Stimulated activated CD8-positive, alpha-beta memory T cell treated with anti-CD3 and anti-CD28 coated beads, Interleukin-2, amount 100 ng/mL, for 48 hours (primary cell): Measurements from ENCODE around the gene CDC34.

Source experiments
- DNase-seq, 2 donors: peaks; one replicate each; pipeline ENCODE4 v3.0.0-alpha.2; 2020; ENCODE audit warnings: low read depth in 2 of 2

CDC34 gene

DNA sequence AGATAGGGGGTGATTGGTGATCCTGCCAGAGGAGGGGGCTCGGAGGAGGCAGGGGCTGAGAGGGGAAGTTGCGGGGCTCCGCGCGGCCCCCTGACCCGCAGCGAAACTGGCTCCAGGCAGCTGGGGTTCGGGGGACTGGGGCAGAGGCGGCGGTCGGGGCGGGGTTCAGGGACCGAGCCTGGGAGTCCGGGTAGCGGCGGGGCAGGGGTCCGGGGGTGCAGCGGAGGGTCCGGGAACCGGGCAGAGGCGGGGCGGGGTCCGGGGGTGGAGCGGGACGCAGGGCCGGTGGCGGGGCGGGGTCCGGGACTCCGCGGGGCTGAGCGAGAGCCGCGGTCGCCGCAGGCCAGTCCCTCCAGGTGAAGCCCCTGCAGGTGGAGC lies 34.1 kb upstream of the CDC34 start:
- no peak for DNase-seq

DNA sequence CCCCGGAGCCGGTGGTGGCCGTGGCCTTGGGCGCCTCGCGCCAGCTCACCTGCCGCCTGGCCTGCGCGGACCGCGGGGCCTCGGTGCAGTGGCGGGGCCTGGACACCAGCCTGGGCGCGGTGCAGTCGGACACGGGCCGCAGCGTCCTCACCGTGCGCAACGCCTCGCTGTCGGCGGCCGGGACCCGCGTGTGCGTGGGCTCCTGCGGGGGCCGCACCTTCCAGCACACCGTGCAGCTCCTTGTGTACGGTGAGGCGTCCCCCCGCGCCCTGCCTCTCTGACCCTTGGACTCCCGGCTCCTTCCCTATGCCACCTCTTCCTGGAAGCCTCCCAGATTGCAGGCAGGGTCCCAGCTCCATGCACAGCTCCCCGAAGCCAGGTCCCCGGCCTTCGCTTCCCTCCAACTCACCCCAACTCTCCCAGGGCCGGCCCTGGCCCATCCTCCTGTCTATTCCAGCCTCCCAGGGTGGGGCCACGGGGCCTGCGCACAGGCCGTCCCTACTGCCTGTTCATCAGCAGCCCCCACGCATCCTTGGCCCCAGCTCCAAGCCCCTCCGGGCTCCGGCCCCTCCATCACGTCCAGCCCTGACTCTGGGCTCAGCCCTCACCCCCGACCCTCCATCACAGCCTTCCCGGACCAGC lies 33.6 kb upstream of the CDC34 start:
- no peak for DNase-seq

DNA sequence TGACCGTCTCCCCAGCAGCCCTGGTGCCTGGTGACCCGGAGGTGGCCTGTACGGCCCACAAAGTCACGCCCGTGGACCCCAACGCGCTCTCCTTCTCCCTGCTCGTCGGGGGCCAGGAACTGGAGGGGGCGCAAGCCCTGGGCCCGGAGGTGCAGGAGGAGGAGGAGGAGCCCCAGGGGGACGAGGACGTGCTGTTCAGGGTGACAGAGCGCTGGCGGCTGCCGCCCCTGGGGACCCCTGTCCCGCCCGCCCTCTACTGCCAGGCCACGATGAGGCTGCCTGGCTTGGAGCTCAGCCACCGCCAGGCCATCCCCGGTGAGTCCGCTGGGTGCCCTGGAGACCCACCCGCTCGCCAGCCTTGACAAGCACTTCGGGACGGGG lies 33.1 kb upstream of the CDC34 start:
- DNase-seq = no peak

DNA sequence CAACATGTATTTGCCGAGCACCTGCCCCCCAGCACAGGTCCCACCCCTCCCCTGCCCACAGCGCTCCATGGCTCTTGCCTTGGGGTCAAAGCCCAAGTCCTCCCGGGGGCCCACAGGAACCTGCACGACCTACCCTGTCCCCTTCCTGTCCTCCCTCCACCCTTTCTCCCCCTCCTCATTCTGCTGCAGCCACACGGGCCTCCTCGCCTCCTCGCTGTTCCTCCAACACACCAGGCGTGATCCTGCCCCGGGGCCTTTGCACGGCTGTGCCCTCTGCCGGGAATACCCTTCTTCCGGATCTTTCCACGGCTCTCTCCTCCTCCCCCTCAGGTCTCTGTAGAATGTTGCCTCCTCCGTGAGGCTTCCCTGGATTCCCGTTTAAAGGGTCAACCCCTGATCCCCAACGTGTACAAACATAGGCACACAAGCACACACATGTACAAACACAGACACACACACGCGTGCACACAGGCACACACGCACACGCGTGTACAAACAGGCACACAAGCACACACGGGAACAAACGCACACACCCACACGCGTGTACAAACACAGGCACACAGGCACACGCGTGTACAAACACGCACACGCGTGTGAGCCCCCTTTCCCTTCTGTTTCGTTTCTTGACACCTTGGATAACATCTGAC lies 32.5 kb upstream of the CDC34 start:
- DNase-seq = no peak

DNA sequence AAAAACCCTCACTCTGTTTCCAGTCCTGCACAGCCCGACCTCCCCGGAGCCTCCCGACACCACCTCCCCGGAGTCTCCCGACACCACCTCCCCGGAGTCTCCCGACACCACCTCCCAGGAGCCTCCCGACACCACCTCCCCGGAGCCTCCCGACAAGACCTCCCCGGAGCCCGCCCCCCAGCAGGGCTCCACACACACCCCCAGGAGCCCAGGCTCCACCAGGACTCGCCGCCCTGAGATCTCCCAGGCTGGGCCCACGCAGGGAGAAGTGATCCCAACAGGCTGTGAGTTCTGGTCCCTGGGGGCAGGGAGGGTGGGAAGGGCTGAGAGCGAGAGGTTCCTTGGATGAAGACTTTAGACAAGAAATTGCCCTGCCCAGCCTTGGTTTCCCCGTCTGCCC lies 29.9 kb upstream of the CDC34 start:
- DNase-seq = no peak

DNA sequence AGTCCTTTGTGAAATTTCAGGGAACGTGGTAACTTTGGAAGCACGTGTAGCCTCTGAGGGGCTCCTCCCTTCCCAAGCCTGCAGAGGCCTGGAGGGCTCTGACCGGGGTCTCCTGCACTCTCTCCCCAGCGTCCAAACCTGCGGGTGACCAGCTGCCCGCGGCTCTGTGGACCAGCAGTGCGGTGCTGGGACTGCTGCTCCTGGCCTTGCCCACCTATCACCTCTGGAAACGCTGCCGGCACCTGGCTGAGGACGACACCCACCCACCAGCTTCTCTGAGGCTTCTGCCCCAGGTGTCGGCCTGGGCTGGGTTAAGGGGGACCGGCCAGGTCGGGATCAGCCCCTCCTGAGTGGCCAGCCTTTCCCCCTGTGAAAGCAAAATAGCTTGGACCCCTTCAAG lies 26.9 kb upstream of the CDC34 start:
- no peak for DNase-seq

DNA sequence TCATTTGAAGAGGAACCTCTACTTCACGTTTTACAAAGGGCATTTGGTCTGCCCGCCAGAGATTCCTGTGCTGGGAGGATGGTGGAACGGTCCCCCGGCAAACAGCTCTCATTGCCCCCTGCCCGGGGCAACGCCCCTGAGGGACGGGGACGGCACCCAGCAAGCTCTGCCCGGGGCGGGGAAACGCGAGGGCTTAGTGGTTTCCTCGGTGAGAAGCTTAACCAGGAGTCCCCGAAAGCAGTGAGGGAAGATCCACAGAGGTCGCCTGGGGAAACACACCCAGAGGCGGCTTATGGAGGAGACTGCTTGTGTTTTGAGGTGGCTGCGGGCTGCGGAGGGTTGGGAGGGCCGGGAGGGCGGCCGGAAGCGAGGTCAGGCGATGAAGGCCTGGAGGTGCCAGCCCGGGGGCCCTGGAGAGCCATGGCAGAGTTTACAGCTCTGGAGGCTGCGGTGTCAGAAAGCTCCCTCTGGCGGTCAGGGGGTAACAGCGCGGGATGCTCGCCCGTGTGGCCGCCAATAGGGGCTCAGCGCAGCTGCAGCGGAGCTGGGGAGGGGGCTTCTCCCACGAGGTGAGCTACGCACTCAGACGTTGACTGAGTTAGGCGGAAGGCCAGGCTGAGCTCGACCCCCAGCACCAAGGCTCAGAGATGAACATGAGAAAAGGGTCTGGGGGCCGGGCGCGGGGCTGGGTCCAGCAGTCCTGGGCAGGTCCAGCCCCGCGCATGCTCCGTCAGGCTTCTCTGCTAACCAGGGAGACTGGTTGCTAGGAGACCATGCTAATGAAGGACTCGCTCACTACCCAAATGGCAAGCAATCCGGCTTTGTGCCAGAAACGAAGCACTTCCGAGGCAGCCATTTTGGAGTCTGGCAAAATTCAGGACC lies 24.9 kb upstream of the CDC34 start:
- peak; percentile 87 to 90 for DNase-seq

DNA sequence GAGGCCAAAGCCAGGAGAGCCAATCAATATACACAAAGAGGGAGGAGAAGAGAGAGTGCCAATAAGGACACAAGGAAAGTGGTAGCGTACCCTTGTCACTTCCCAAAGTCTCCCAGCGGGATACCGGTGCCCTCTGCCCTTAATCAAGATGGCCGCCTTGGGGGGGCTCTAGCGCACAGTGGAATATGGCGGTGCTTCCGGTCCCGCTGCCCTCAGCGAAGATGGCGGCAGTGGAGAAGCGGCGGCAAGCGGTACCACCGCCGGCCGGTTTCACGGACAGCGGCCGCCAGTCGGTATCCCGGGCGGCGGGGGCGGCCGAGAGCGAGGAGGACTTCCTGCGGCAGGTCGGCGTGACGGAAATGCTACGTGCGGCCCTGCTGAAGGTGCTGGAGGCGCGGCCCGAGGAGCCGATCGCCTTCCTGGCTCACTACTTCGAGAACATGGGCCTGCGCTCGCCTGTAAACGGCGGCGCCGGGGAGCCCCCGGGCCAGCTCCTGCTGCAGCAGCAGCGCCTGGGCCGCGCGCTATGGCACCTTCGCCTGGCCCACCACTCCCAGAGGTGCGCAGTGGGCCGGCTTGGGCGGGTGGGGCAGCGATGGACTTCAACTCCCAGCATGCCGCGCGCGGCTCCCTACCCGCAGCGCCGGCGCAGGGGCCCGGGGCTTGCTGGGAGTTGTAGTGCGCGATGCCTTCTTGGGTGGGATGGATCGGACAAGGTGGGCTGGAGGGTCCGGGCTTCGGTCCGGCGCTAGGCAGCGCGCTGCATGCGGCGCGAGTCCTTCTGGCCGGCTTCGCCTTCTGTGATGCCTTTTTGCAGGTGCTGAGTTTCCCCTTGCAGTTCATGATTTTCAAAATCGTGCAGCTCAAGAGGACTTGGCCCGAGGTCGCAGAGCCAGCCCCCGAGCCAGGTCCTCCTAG lies 24.0 kb upstream of the CDC34 start, which contains the start of gene TPGS1:
TPGS1 (plus strand) TSS at position 212 of the 918 bp plus-strand sequence; CDS start at position 222, 10 bp downstream.
- peak; percentile 75 for DNase-seq

DNA sequence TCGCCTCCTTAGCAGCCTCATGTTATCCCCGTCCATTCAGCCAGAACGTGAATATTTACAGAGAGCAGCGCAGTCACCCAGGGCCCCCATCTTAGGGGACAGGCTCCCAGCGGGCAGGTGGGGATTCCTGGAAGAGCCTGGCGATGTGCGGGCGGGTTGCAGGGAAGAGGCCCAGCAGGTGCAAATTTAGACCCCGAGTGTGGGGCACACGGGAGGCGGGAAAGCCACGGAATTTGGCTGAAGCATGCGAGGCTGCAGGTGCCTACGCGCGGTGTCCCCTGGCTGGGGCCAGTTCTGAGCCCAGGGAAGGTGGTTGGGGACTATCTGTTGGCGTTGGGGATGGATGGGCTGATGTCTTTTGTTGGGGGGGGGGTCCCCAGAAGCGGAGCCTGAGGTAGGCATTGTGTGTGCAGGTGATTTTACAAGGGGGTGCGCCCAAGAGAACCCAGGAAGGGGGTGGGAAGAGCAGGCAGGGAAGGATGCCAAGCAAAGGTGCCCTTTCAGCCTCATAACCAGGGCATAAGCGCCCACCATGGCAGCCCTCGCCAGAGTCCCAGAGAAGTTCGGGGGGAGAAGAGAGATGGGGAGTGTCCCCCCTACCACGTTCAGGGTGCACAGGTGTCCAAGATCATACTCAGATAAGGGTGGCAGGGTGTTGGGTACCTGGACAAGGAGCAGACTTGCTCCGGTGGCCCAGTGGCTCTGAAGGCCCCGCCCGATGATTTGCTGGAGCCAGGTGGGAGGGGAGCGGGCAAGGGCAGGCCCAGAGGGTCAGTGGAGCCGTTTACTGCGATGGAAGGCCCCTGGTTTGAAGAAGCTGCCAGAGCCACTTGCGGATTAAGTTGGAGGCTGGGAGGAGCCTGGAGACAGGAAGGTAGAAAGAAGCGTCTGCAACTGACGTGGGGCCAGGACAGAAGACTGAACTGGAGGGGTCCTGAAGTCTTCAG lies 23.1 kb upstream of the CDC34 start:
- no peak for DNase-seq

DNA sequence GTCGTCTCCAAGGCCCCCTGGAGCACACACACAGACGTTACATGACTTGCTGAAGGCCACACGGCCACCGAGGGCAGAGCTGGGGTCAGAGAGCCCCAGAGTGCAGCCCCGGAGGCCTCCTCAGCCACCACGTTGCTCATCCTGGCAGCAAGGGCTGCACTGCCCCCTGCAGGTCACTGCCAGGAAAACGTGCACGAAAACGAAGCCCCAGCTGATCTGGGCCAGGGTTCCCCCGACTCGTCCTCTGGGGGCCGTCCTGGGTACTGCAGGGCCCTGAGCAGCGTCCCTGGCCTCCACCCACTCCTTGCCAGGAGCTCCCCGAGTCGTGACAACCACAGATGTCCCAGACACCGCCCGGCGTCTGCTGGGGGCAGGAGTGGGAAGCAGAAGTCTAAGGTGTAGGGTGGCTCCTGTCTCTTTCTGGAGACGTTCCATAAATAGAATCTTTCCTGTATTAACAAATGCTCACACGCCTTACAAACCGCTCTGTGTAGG lies 20.9 kb upstream of the CDC34 start:
- DNase-seq = peak; percentile 92

DNA sequence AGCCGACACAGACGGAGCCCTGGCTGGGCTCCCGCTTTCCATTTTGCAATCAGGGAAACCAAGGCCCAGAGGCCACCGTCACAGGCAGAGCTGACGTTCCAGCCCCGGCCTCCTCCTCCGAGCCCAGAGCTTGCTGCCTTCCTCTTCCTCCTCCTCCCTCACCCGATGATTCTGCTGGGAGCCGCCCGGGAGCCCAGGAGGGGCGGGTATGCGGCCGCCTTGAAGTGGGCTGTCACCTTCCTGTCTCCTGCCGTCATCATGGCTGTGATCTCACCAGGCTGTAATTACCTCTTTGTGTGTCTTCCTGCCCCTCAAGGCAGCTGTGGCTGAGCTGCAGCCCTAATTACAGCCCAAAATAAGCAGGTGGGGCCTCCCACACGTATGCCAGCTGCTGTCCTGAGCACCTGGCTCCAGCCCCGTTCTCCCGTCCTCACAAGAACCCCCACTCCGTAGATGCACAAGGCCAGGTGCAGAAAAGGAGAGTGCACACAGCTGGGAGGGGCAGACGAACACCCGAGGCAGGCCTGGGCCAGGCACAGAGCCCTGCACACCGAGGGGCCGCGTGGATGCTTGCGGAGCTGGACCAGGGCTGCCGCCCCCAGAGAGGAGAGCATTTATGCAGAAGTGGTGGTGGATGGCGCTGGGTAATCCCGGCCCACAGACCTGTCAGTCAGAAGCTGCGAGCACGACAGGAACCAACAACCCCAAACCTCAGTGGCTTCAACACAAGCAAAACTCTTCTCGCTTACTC lies 20.3 kb upstream of the CDC34 start:
- peak in 1 of 2 donors; percentile 74 for DNase-seq

DNA sequence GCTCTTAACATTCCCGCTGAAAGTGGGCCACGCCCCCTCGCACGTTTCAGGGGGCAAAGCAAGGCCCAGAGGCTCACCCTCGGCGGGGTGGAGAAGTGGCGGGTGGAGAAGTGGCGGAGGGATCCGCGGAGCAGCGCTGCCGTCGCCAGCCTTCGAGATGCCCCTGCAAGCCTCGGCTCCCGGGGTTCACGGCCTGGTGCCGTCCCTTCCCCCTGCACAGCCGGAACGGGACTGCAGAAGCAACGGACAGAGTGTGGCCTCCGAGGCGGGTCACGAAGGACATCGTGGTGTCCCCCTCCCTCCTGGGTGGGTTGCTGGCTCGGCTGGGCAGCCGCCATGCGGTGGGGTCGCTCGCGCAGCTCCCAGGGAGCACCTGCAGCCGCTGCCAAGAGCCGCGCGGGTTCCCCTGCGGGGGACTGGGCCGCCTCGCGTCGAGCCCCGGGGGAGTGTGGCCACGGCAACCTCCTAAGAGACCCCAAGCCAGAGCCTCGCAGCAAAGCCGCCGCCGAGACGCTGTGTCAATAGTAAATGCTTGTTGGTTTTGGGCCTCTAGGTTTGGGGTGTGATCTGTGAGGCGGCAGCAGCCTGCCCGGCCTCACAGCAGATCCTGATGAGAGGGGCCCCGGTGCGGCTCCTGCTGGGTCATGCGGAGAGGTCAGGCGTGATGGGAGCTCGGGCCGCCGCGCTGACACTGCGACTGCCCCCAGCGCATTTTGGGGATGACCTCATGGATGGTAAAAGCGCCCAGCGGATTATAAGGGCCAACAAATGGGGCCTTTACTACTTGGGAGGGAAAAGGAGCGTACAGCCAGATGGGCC lies 18.8 kb upstream of the CDC34 start:
- DNase-seq = no peak

DNA sequence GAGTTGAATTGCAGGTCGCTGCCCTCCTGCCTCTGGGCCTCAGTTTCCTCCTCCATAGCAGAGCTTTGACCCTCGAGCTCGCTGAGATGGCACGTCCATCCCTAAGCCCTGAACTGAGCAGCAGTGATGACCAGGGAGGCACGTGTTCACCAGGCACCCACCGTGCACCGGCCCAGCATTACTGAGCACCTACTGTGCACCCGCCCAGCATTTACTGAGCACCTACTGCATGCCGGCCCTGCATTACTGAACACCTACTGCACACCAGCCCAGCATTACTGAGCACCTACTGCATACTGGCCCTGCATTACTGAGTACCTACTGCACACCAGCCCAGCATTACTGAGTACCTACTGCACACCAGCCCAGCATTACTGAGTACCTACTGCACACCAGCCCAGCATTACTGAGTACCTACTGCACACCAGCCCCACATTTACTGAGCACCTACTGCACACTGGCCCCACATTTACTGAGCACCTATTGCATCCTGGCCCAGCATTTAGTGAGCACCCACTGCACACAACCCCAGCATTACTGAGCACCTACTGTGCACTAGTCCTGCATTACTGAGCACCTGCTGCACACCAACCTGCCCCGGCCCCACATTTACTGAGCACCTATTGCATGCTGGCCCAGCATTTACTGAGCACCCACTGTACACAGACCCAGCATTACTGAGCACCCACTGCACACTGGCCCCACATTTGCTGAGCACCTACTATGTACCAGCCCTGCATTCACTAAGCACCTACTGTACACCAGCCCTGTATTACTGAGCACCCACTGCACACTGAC lies 18.0 kb upstream of the CDC34 start:
- DNase-seq = no peak

DNA sequence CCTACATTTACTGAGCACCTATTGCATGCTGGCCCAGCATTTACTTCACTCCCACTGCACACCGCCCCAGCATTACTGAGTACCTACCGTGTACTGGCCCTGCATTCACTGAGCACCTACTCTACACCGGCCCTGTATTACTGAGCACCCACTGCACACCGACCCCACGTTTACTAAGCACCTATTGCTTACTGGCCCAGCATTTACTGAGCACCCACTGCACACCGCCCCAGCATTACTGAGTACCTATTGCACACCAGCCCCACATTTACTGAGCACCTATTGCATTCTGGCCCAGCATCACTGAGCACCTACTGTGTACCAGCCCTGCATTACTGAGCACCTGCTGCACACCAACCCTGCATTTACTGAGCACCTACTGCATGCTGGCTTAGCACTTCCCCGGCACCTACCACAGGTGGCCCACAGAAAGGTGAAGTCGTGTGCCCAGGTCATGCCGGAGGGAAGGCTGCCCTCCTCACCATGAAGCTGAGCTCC lies 17.3 kb upstream of the CDC34 start:
- no peak for DNase-seq

DNA sequence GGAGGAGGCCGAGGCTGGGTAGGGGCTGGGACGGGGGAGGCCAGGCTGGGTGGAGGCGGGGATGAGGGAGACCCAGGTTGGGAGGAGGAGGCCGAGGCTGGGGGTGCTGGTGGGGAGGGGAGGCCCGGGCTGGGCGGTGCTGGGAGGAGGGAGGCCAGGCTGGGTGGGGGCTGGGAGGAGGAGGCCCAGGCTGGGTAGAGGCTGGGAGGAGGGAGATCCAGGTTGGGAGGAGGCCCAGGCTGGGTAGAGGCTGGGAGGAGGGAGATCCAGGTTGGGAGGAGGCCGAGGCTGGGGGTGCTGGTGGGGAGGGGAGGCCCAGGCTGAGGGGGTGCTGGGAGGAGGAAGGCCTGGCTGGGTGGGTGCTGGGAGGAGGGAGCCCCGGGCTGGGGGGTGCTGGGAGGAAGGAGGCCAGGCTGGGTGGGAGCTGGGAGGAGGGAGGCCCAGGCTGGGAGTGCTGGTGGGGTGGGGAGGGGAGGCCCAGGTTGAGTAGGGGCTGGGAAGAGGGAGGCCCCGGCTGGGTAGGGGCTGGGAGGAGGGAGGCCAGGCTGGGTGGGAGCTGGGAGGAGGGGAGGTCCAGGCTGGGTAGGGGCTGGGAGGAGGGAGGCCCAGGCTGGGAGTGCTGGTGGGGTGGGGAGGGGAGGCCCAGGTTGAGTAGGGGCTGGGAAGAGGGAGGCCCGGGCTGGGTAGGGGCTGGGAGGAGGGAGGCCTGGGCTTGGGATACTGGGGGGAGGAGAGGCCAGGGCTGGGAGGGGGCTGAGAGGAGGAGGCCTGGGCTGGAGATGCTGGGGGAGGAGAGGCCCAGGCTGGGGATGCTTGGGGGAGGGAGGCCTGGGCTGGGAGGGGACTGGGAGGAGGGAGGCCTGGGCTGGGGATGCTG lies 13.6 kb upstream of the CDC34 start:
- no peak for DNase-seq

DNA sequence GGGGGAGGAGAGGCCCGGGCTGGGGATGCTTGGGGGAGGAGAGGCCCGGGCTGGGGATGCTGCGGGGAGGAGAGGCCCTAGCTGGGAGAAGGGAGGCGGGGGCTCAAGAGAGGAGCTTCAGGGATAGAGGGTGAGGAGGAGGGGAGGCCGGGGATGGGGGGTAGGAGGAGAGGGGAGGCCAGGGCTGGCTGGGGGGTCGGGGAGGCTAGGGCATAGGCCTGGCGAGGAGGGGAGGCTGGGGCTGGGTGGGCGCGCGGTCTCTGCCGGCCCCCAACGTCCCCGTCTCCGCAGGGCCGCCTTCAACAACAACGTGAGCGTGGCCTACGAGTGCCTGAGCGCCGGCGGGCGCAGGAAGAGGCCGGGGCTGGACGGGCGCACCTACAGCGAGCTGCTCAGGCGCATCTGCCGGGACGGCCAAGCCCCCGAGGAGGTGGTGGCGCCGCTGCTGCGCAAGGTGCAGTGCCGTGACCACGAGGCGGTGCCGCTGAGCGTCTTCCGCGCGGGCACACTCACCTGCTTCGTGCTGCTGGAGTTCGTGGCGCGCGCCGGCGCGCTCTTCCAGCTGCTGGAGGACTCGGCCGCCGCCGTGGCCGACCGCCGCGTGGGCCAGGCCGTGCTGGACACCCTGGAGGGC lies 12.8 kb upstream of the CDC34 start:
- DNase-seq = no peak
